ENCODE data around the gene NUP98. TPM values are rescaled to one million over a fixed set of nuclear protein-coding genes. Genes with fewer than 3 reads are reported as not detected.
A peak's percentile ranks its signal among the peaks of the same experiment; 100 is the strongest.

The NUP98 gene
- total and polyA plus RNA-seq, 2 of the 13 experiments (the other 11 are each of a cell fraction or from before 2014, with no cell fraction given) = 76.6 to 85.3 TPM

- TF ChIP-seq PRDM15 (CRISPR knock-in tag; IDR thresholded peaks at IDR 0.05) (no peak), TFE3 (CRISPR knock-in tag; IDR thresholded peaks at IDR 0.05) (peak; percentile 61), MED8 (CRISPR knock-in tag; IDR thresholded peaks at IDR 0.05; ENCODE audit: insufficient replicate concordance) (no peak), ZMAT5 (CRISPR knock-in tag; IDR thresholded peaks at IDR 0.05; ENCODE audit: borderline replicate concordance, low read depth) (no peak), ZFP36 (IDR thresholded peaks at IDR 0.05; ENCODE audit: borderline replicate concordance, low read depth, low read length, partially characterized antibody) (no peak), ZBTB8A (CRISPR knock-in tag; IDR thresholded peaks at IDR 0.05; ENCODE audit: borderline replicate concordance, low read depth) (0 out of 2 replicates have a peak, but pooled peaks have one; percentile 33), MLX (CRISPR knock-in tag; IDR thresholded peaks at IDR 0.05) (no peak), DBP (CRISPR knock-in tag; IDR thresholded peaks at IDR 0.05; ENCODE audit: not compliant biosample characterization) (no peak), KLF12 (CRISPR knock-in tag; IDR thresholded peaks at IDR 0.05; ENCODE audit: borderline replicate concordance) (no peak), ZNF639 (CRISPR knock-in tag; conservative IDR thresholded peaks at IDR 0.05) (no peak), ZSCAN22 (CRISPR knock-in tag; IDR thresholded peaks at IDR 0.05) (no peak), MXD3 (CRISPR knock-in tag; IDR thresholded peaks at IDR 0.05) (0 out of 2 replicates have a peak, but pooled peaks have one; percentile 33), GABPB1 (CRISPR knock-in tag; IDR thresholded peaks at IDR 0.05) (peak; percentile 48; the same call in 1 of the 2 replicates), FOXA1 (IDR thresholded peaks at IDR 0.05) (no peak), FOXA1 (CRISPR knock-in tag; IDR thresholded peaks at IDR 0.05) (peak; percentile 53; the same call in 1 of the 2 replicates), FOXK2 (IDR thresholded peaks at IDR 0.05) (no peak), ZNF704 (CRISPR knock-in tag; IDR thresholded peaks at IDR 0.05; ENCODE audit: borderline replicate concordance) (no peak), GLI4 (CRISPR knock-in tag; IDR thresholded peaks at IDR 0.05; ENCODE audit: borderline replicate concordance) (no peak)
Measured at GRCh38 chr11:3642071-3642951, 155.0 kb downstream of the NUP98 start (continued).
